ENCODE results near the gene CYP4A22.

DNA sequence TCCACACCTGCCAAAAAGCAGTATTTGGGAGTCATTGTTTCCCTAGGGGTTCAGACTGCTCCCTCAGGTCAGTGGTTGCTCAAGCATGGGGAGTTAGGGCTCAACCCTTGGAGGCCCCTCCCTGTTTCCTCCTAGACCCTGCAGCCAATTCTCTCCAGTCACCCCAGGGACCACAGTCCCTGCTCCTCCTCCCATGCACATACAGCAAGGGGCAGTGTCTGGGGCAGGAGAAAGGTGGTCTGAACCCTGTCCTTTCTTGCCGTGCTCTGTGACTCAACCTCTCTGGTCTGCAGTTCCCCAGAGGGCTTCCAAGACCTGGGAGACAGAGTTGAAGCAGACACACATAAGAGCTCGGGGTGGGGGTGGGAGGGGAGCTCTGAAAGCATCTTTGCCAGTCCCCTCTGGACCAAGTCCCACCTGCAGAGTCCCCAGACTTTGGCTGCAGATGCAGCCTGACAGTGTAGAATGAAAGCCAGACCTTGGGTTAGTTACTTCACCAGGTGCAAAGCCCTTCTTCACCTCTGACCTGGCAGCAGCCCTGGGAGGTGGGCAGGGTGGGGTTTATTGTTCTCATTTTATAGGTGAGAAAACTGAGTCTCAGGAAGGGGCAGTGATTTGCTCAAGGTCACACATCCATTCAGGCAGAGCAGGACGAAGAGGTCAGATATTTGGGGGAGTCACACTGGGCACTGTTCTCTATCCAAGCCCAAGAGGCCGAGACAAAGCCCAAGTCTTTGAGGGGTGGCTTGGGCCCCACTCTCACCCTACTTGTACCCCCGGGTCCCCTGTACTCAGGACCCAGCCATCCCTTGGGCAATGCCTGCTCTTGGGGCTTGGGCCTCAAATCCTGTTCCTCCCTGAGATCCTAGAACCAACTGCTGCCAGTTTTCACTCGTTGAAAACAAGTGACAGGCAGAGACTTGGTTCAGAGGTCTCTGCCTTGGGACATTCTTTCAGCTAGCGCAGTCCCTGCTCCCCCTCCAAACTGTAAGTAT is 51.8 kb downstream of the CYP4A22 start:
- TF ChIP-seq POLR2A (IDR thresholded peaks at IDR 0.05; ENCODE audit: extremely low read depth, insufficient read length) (no peak), MYC (IDR thresholded peaks at IDR 0.05; ENCODE audit: low read depth, low read length) (no peak)
- TF ChIP-seq, protein P1, sequence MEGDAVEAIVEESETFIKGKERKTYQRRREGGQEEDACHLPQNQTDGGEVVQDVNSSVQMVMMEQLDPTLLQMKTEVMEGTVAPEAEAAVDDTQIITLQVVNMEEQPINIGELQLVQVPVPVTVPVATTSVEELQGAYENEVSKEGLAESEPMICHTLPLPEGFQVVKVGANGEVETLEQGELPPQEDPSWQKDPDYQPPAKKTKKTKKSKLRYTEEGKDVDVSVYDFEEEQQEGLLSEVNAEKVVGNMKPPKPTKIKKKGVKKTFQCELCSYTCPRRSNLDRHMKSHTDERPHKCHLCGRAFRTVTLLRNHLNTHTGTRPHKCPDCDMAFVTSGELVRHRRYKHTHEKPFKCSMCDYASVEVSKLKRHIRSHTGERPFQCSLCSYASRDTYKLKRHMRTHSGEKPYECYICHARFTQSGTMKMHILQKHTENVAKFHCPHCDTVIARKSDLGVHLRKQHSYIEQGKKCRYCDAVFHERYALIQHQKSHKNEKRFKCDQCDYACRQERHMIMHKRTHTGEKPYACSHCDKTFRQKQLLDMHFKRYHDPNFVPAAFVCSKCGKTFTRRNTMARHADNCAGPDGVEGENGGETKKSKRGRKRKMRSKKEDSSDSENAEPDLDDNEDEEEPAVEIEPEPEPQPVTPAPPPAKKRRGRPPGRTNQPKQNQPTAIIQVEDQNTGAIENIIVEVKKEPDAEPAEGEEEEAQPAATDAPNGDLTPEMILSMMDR (IDR thresholded peaks at IDR 0.05; ENCODE audit: low read depth, low read length): no peak
- TF ChIP-seq, protein P2, sequence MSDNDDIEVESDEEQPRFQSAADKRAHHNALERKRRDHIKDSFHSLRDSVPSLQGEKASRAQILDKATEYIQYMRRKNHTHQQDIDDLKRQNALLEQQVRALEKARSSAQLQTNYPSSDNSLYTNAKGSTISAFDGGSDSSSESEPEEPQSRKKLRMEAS (IDR thresholded peaks at IDR 0.05; ENCODE audit: low read depth, low read length): no peak
